Heart left ventricle (tissue), 16 donors: ENCODE measurements around the gene HCFC2. TPM values are rescaled to one million over a fixed set of nuclear protein-coding genes. Genes with fewer than 3 reads are reported as not detected.

Experiments
- ATAC-seq, 4 donors: fragments of 200-7000 bp; cut with Tn5 transposase; one replicate each; pipeline ENCODE4 v1.9.1; 2020 to 2022; ENCODE audit warnings: moderate library complexity in 4 of 4, mild to moderate bottlenecking in 3 of 4, moderate number of reproducible peaks in 1 of 4
- DNase-seq, 5 donors: peaks; one replicate each; pipeline ENCODE4 v3.0.0-alpha.2; 2020
- H3K27ac ChIP-seq, 12 donors: fragments of 200-600 bp; sonication (generic) in 4 of 12; one replicate each; pipeline versions ENCODE4 v1.5.0 to v1.8.0; 2016 to 2022; ENCODE audit warnings: mild to moderate bottlenecking in 2 of 12
- H3K27me3 ChIP-seq, 9 donors: fragments of 200-600 bp; sonication (generic) in 2 of 9; one replicate each; pipeline versions ENCODE4 v1.5.1 to v1.8.0; 2016 to 2022; ENCODE audit warnings: mild to moderate bottlenecking in 3 of 9
- H3K36me3 ChIP-seq, 9 donors: fragments of 200-600 bp; sonication (generic) in 2 of 9; one replicate each; pipeline versions ENCODE4 v1.5.0 to v1.8.0; 2018 to 2022; ENCODE audit warnings: mild to moderate bottlenecking in 2 of 9
- H3K4me1 ChIP-seq, 12 donors: fragments of 200-600 bp; sonication (generic) in 4 of 12; one replicate each; pipeline versions ENCODE4 v1.5.0 to v1.8.0; 2016 to 2022; ENCODE audit warnings: mild to moderate bottlenecking in 3 of 12
- H3K4me3 ChIP-seq, 12 donors: fragments of 200-600 bp; sonication (generic) in 4 of 12; one replicate each; pipeline versions ENCODE4 v1.5.0 to v1.8.0; 2017 to 2022; ENCODE audit warnings: mild to moderate bottlenecking in 9 of 12, moderate library complexity in 4 of 12
- H3K9me3 ChIP-seq, 12 donors: fragments of 200-600 bp; sonication (generic) in 4 of 12; one replicate each; pipeline versions ENCODE4 v1.5.0 to v1.8.0; 2016 to 2022; ENCODE audit warnings: mild to moderate bottlenecking in 1 of 12
- CTCF ChIP-seq, 12 donors: fragments of 200-600 bp; sonication (generic) in 4 of 12; IDR thresholded peaks; one replicate each; pipeline versions ENCODE4 v1.5.0 to v1.8.0; 2018 to 2022; ENCODE audit warnings: antibody characterized with exemption in 12 of 12, mild to moderate bottlenecking in 5 of 12
- POLR2A ChIP-seq, 2 donors: fragments of 450-650 bp; IDR thresholded peaks; one replicate each; pipeline ENCODE4 v1.6.1; 2017; ENCODE audit warnings: antibody characterized with exemption in 2 of 2, mild to moderate bottlenecking in 2 of 2, moderate library complexity in 2 of 2
- WGBS, 4 donors: extraction: QIAGEN DNeasy Blood & Tissue Kit in 2 of 4; methylation state at CpG; one replicate each; pipeline versions ENCODE4 v1.1.5 to v1.1.7; 2013 to 2018; 5-methylcytosine and 5-hydroxymethylcytosine counted together
- intact Hi-C, 10 donors: fragments of 100-400 bp; cut with DNase I; formaldehyde crosslinking; loops; one replicate each; pipeline versions ENCODE4 v1.11.1 to v1.14.2; 2022
- polyA plus RNA-seq, 2 donors: library from polyadenylated mRNA; stranded (reverse); fragments of 200-250 nt; gene quantifications; one replicate each; pipeline ENCODE4 v1.2.3, GENCODE V29; 2013
- total RNA-seq, 9 donors: library from RNA; depleted of rRNA in 2 of 9; stranded (reverse); fragments of >200 nt in 2 of 9; fragmentation: NEBNext Ultra II Directional in 3 of 9; extraction: Animal tissue kit (Norgen Biotek cat#: 25700) in 3 of 9; gene quantifications; one replicate each; pipeline versions ENCODE4 v1.1.0 to v1.2.4, GENCODE V29; 2016 to 2023
- donor health status: ischemic (EF 13 %, LVEDD 7.1; RV severe dilation, severe dysfunction).
- donor health status: healthy with polysubstance abuse.
- donor health status: DM: no; HTN: yes; CAD: no.
- donor health status: DM: no; HTN: no; CAD: no.
- donor health status: ischemic (EF 25% LVEDD 6.9; RV normal size, moderate dysfunction).
- donor health status: ischemic (EF 25% LVEDD 5.7; RV mildly dilated, moderate dysfunction).
- donor health status: healthy.
- donor health status: DM: yes; HTN: yes; CAD: no.
- donor health status: ischemic (EF 35%, LVEDD 5.7; RV mildly dilated, moderate dysfunction).
- donor health status: nonischemic (EF 11% LVEDD 7.7; RV severe dilation, severe dysfunction).
- donor health status: DM: yes; HTN: yes; CAD: no.
- donor health status: PGD.
- donor health status: ischemic (EF 29% LVEDD 5.4; RV normal size, mild dysfunction).
- donor health status: nonischemic (EF 23%, LVEDD 6.1; RV moderate dilation, normal function).

The HCFC2 gene
- total and polyA plus RNA-seq, 11 donors = 4.8 to 14.0 (median 9.0) TPM

GRCh38 chr12:104154806-104155205 lies 90.5 kb downstream of the HCFC2 start:
- H3K27me3 ChIP-seq = no peaks in the 10 kb centered on the region

More at GRCh38 chr12:104154806-104155205, 90.5 kb downstream of the HCFC2 start:
- H3K27ac ChIP-seq = no peak overlapping the region
- no peak for DNase-seq
- no peaks in the 10 kb centered on the region for H3K4me1 ChIP-seq
- ATAC-seq = no peak
- H3K9me3 ChIP-seq = no peaks in the 10 kb centered on the region
- no peaks in the 10 kb centered on the region for H3K36me3 ChIP-seq
- H3K4me3 ChIP-seq = no peak overlapping the region
- 63 to 83% (median 72%) methylated on average over 2 of the region's 2 CpGs for WGBS, 4 donors
- no peak for TF ChIP-seq POLR2A (IDR thresholded peaks at IDR 0.05)
- TF ChIP-seq CTCF (IDR thresholded peaks at IDR 0.05) = no peak
- intact Hi-C loops = no loop called here

Other genes with a start within 250 kb of the HCFC2 start
- gene NT5DC3, start 223.3 kb upstream of the HCFC2 start, total RNA-seq = 1 to 10 TPM; 2.4 to 6.3 (median 3.7) TPM
- 1 to 10 TPM in 1 of 2 donors, under 1 TPM in 1; 0.95 to 6.3 TPM for gene NT5DC3, start 223.3 kb upstream of the HCFC2 start, polyA plus RNA-seq
- 100 to 1,000 TPM; 166 to 518 (median 337) TPM for gene HSP90B1, start 134.1 kb upstream of the HCFC2 start, total RNA-seq
- 1,000 to 10,000 TPM in 1 of 2 donors, 100 to 1,000 TPM in 1; 238 to 1,036 TPM for gene HSP90B1, start 134.1 kb upstream of the HCFC2 start, polyA plus RNA-seq
- gene TDG, start 98.7 kb upstream of the HCFC2 start, total RNA-seq = 10 to 100 TPM in 7 of 9 donors, 1 to 10 TPM in 2; 7.8 to 15.5 (median 13.1) TPM
- gene TDG, start 98.7 kb upstream of the HCFC2 start, polyA plus RNA-seq = 10 to 100 TPM in 1 of 2 donors, 1 to 10 TPM in 1; 7.4 to 13.3 TPM
- gene GLT8D2, start 14.3 kb upstream of the HCFC2 start, total RNA-seq = 10 to 100 TPM in 1 of 9 donors, 1 to 10 TPM in 8; 2.6 to 18.7 (median 6.9) TPM
- gene GLT8D2, start 14.3 kb upstream of the HCFC2 start, polyA plus RNA-seq = 1 to 10 TPM; 3.0 to 4.9 TPM
- gene NFYB, start 73.7 kb downstream of the HCFC2 start, total RNA-seq = 10 to 100 TPM; 20.3 to 58.7 (median 23.8) TPM
- 10 to 100 TPM; 21.6 to 31.3 TPM for gene NFYB, start 73.7 kb downstream of the HCFC2 start, polyA plus RNA-seq
- gene TXNRD1, start 151.2 kb downstream of the HCFC2 start, total RNA-seq = 100 to 1,000 TPM in 4 of 9 donors, 10 to 100 TPM in 5; 66.1 to 384 (median 90.8) TPM
- gene TXNRD1, start 151.2 kb downstream of the HCFC2 start, polyA plus RNA-seq = 100 to 1,000 TPM in 1 of 2 donors, 10 to 100 TPM in 1; 26.6 to 206 TPM
- gene EID3, start 239.2 kb downstream of the HCFC2 start, total RNA-seq = 1 to 10 TPM in 6 of 9 donors, under 1 TPM in 3; 0.44 to 4.0 (median 1.3) TPM
- gene EID3, start 239.2 kb downstream of the HCFC2 start, polyA plus RNA-seq = 1 to 10 TPM in 1 of 2 donors, under 1 TPM in 1; 0.55 to 1.6 TPM